GM12878 (cell line): ENCODE results near the gene DESI1. TPM values are rescaled to one million over a fixed set of nuclear protein-coding genes. Genes with fewer than 3 reads are reported as not detected.

Experiments used
- ATAC-seq: fragments of 200-7000 bp; cut with Tn5 transposase; 3 replicates; pipeline ENCODE4 v1.9.1; 2020; ENCODE audit warnings: mild to moderate bottlenecking, moderate library complexity
- BruUV-seq: library from RNA; stranded (reverse); fragments of 400-500 nt; replicated peaks from 2 replicates; lab custom pipeline; 2021; lab: Mats Ljungman, UMichigan
- CTCF ChIA-PET: fragments of 300-600 bp; sonication (Branson Sonifier 250); formaldehyde crosslinking; extraction: SDS; loops from one replicate; lab custom pipeline; 2021; ENCODE audit warnings: inconsistent platforms; lab: Yijun Ruan, JAX
- POLR2A ChIA-PET: fragments of 350-600 bp; formaldehyde crosslinking; extraction: SDS; loops from one replicate; lab custom pipeline; 2021; ENCODE audit warnings: inconsistent platforms; lab: Charles Lee
- RAD21 ChIA-PET: fragments of 300-600 bp; sonication (Branson Sonifier 250); formaldehyde crosslinking; loops from one replicate; lab custom pipeline; 2023; ENCODE audit warnings: antibody characterized with exemption; ENCODE audit not compliant: unreplicated experiment; lab: Charles Lee
- SMC1A ChIA-PET: fragments of 300-600 bp; sonication (Branson Sonifier 250); formaldehyde crosslinking; loops from one replicate; lab custom pipeline; 2023; ENCODE audit not compliant: unreplicated experiment, uncharacterized antibody; lab: Charles Lee
- DNase-seq: peaks from one replicate; pipeline ENCODE4 v3.0.0-alpha.2; 2011; ENCODE audit warnings: low read depth, low spot score
- FAIRE-seq: peaks from 3 replicates; lab custom pipeline; 2011; peaks lifted over from hg19 to GRCh38; lab: Jason Lieb, UNC
- H2AFZ ChIP-seq: 2 replicates; pipeline ENCODE4 v1.6.0; 2011; ENCODE audit warnings: low read depth, low read length, control low read depth; ENCODE audit not compliant: control insufficient read depth
- H3K27ac ChIP-seq: 2 replicates; pipeline ENCODE4 v1.5.1; 2011; ENCODE audit warnings: control low read depth; ENCODE audit not compliant: control insufficient read depth, insufficient read depth
- H3K27me3 ChIP-seq, 2 experiments: replicated peaks in 1 of 2; 2 replicates each; pipeline versions ENCODE4 v1.6.0 to v1.6.1; 2011; ENCODE audit warnings: low read length in 1 of 2; ENCODE audit not compliant: control insufficient read depth in 2 of 2, insufficient read depth in 2 of 2
- H3K36me3 ChIP-seq, 2 experiments: 2 replicates each; pipeline ENCODE4 v1.5.1; 2011; ENCODE audit warnings: low read length in 1 of 2; ENCODE audit not compliant: control insufficient read depth in 2 of 2, insufficient read depth in 2 of 2
- H3K4me1 ChIP-seq: 2 replicates; pipeline ENCODE4 v1.6.1; 2011; ENCODE audit warnings: mild to moderate bottlenecking, low read length, moderate library complexity, mixed read lengths; ENCODE audit not compliant: control insufficient read depth, insufficient read depth
- H3K4me2 ChIP-seq: 2 replicates; pipeline ENCODE4 v1.6.0; 2011; ENCODE audit warnings: control low read depth; ENCODE audit not compliant: control insufficient read depth, insufficient read depth
- H3K4me3 ChIP-seq: fragments of 200-600 bp; sonication (generic); 2 replicates; pipeline ENCODE4 v1.5.1; 2016
- H3K79me2 ChIP-seq: 2 replicates; pipeline ENCODE4 v1.6.0; 2011; ENCODE audit warnings: low read length; ENCODE audit not compliant: control insufficient read depth, insufficient read depth
- H3K9ac ChIP-seq: 2 replicates; pipeline ENCODE4 v1.8.0; 2011; ENCODE audit warnings: low read length, control low read depth, mixed read lengths; ENCODE audit not compliant: control insufficient read depth, insufficient read depth
- H3K9me3 ChIP-seq: replicated peaks from 3 replicates; pipeline ENCODE4 v1.5.1; 2011; ENCODE audit warnings: mild to moderate bottlenecking, low read length; ENCODE audit not compliant: control insufficient read depth, insufficient read depth
- H4K20me1 ChIP-seq: 2 replicates; pipeline ENCODE4 v1.6.0; 2011; ENCODE audit not compliant: control insufficient read depth, insufficient read depth
- FOXM1 ChIP-seq: IDR thresholded peaks from 2 replicates; pipeline ENCODE4 v1.6.1; 2012; ENCODE audit warnings: low read depth, mild to moderate bottlenecking, inconsistent platforms, low read length, moderate library complexity
- KDM1A ChIP-seq: fragments of 200-600 bp; sonication (generic); IDR thresholded peaks from 2 replicates; pipeline ENCODE4 v1.6.1; 2016; ENCODE audit warnings: borderline replicate concordance
- MTA3 ChIP-seq: IDR thresholded peaks from 2 replicates; pipeline ENCODE4 v1.6.1; 2012; ENCODE audit warnings: low read length, inconsistent platforms, borderline replicate concordance
- SRF ChIP-seq, 2 experiments: IDR thresholded peaks; 2 replicates each; pipeline ENCODE4 v1.6.1; 2011; ENCODE audit warnings: low read depth in 2 of 2, low read length in 2 of 2, mild to moderate bottlenecking in 1 of 2, moderate library complexity in 1 of 2
- WGBS: methylation state at CpG from one replicate; pipeline ENCODE4 v1.1.6; 2016; ENCODE audit warnings: low lambda C conversion rate; ENCODE audit not compliant: insufficient replicate concordance, insufficient coverage; ENCODE audit errors: missing lambda C conversion rate; 5-methylcytosine and 5-hydroxymethylcytosine counted together
- in situ Hi-C: fragments of 300-500 bp; cut with MboI; formaldehyde crosslinking; loops from 9 replicates; pipeline ENCODE4 v1.14.3; 2018; ENCODE audit warnings: mixed read lengths
- intact Hi-C: fragments of 100-400 bp; cut with micrococcal nuclease; formaldehyde crosslinking; loops from one replicate; pipeline ENCODE4 v1.14.2; 2022; ENCODE audit not compliant: unreplicated experiment
- polyA plus RNA-seq, 11 experiments: library from polyadenylated mRNA; depleted of rRNA in 4 of 11; unstranded in 6 of 11; stranded (reverse) in 5 of 11; fragments of >200 nt; fragmentation: Nextera tagmentation in 4 of 11; fragmentation: Illumina TruSeq in 1 of 11; extraction: Ambion mirVana in 4 of 11; extraction: Trizol in 1 of 11; gene quantifications; 1 replicate in 1 of 11; 2 replicates in 10 of 11; pipeline versions ENCODE4 v1.2.1 to v1.2.3, GENCODE V29; 2011 to 2016; ENCODE audit warnings: inconsistent platforms in 2 of 11, missing spikeins in 2 of 11, low read depth in 1 of 11
- total RNA-seq, 4 experiments: library from RNA; depleted of rRNA in 3 of 4; stranded (reverse); fragments of >200 nt in 3 of 4; fragmentation: Illumina TruSeq in 1 of 4; extraction: Trizol in 1 of 4; gene quantifications; 2 replicates each; pipeline versions ENCODE4 v1.2.1 to v1.2.3, GENCODE V29; 2013 to 2021
- TF ChIP-seq, protein P1 (sequence below): fragments of 450-650 bp; IDR thresholded peaks from 2 replicates; pipeline ENCODE4 v1.6.1; 2017; ENCODE audit warnings: mild to moderate bottlenecking
- TF ChIP-seq, protein P2 (sequence below): fragments of 450-650 bp; IDR thresholded peaks from 2 replicates; pipeline ENCODE4 v1.6.1; 2016; ENCODE audit warnings: mild to moderate bottlenecking, moderate library complexity, borderline replicate concordance

Gene DESI1
- total and polyA plus RNA-seq, 10 of the 15 experiments (the other 5 are each of a cell fraction or from before 2014, with no cell fraction given) = 8.0 to 76.8 (median 40.6) TPM

DNA sequence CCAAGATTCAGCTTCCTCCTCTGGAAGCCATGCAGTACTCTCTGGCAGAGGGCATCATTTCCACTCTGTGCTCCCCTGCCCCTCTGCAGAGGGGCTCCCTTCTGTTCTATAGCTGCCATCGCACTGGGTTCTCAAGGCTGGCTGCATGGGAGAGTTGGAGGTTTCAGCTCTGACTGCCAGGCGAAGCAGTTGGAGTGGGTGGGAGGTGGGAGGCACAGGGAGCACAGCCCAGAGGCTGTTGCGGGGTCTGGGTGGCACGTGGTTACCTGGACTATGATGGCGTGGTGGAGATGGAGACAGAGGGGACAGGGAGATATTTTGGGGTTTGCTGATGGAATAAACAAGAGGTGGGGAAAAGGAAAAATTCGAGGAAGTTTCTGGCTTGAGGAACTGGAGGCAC is 36.0 kb downstream of the DESI1 start:
- WGBS = 85% methylated on average over 6 of the region's 6 CpGs
- ChIA-PET CTCF (interaction anchor here (0.8 to 1.2 kb wide), 2 partner anchors 27 to 181 kb away, joined by 3 read pairs; no protein-coding TSS in a partner anchor), POLR2A (no interaction called here), RAD21 (no interaction called here), SMC1A (interaction anchor here (1.1 kb wide), 1 partner anchor 34 kb away, joined by 3 read pairs; no protein-coding TSS in a partner anchor)
- no peak overlapping the region for H3K4me2 ChIP-seq
- H3K9me3 ChIP-seq = no peaks in the 10 kb centered on the region
- FAIRE-seq = no peak
- peaks cover 3% of the 10 kb centered on the region; the same call in 1 of the 2 replicates for H3K4me1 ChIP-seq
- no peak overlapping the region for H2AFZ ChIP-seq
- no TSS peak for BruUV-seq
- no peak for ATAC-seq
- DNase-seq = no peak
- H4K20me1 ChIP-seq = no peaks in the 10 kb centered on the region
- H3K79me2 ChIP-seq = peaks cover 3% of the 10 kb centered on the region
- in situ Hi-C loops = no loop called here
- H3K27ac ChIP-seq = no peak overlapping the region
- H3K27me3 ChIP-seq = no peaks in the 10 kb centered on the region
- H3K36me3 ChIP-seq = no peaks in the 10 kb centered on the region
- TF ChIP-seq FOXM1 (no peak), KDM1A (no peak), MTA3 (no peak), SRF (IDR thresholded peaks at IDR 0.05; ENCODE audit: low read depth in 2 of 2, low read length in 2 of 2) (no peak)
- TF ChIP-seq, protein P1, sequence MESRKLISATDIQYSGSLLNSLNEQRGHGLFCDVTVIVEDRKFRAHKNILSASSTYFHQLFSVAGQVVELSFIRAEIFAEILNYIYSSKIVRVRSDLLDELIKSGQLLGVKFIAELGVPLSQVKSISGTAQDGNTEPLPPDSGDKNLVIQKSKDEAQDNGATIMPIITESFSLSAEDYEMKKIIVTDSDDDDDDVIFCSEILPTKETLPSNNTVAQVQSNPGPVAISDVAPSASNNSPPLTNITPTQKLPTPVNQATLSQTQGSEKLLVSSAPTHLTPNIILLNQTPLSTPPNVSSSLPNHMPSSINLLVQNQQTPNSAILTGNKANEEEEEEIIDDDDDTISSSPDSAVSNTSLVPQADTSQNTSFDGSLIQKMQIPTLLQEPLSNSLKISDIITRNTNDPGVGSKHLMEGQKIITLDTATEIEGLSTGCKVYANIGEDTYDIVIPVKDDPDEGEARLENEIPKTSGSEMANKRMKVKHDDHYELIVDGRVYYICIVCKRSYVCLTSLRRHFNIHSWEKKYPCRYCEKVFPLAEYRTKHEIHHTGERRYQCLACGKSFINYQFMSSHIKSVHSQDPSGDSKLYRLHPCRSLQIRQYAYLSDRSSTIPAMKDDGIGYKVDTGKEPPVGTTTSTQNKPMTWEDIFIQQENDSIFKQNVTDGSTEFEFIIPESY = no peak
- TF ChIP-seq, protein P2, sequence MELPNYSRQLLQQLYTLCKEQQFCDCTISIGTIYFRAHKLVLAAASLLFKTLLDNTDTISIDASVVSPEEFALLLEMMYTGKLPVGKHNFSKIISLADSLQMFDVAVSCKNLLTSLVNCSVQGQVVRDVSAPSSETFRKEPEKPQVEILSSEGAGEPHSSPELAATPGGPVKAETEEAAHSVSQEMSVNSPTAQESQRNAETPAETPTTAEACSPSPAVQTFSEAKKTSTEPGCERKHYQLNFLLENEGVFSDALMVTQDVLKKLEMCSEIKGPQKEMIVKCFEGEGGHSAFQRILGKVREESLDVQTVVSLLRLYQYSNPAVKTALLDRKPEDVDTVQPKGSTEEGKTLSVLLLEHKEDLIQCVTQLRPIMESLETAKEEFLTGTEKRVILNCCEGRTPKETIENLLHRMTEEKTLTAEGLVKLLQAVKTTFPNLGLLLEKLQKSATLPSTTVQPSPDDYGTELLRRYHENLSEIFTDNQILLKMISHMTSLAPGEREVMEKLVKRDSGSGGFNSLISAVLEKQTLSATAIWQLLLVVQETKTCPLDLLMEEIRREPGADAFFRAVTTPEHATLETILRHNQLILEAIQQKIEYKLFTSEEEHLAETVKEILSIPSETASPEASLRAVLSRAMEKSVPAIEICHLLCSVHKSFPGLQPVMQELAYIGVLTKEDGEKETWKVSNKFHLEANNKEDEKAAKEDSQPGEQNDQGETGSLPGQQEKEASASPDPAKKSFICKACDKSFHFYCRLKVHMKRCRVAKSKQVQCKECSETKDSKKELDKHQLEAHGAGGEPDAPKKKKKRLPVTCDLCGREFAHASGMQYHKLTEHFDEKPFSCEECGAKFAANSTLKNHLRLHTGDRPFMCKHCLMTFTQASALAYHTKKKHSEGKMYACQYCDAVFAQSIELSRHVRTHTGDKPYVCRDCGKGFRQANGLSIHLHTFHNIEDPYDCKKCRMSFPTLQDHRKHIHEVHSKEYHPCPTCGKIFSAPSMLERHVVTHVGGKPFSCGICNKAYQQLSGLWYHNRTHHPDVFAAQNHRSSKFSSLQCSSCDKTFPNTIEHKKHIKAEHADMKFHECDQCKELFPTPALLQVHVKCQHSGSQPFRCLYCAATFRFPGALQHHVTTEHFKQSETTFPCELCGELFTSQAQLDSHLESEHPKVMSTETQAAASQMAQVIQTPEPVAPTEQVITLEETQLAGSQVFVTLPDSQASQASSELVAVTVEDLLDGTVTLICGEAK = no peak
- no peak overlapping the region for H3K4me3 ChIP-seq
- no peak overlapping the region for H3K9ac ChIP-seq
- intact Hi-C loops = no loop called here
